ENCODE results near the gene PPDPF.
"Not testable (repeated sequence)": the region's sequence is repeated elsewhere in the genome, so short reads cannot be mapped to it uniquely, and the experiment has no call there.

PPDPF gene

GRCh38 chr20:63571087-63571478, 50.5 kb downstream of the PPDPF start:
- not testable (repeated sequence) for H3K27me3 ChIP-seq (replicated peaks; ENCODE audit: control insufficient read depth, insufficient read depth, low read length, poor library complexity, severe bottlenecking); H3K27ac ChIP-seq (ENCODE audit: insufficient read depth, low read length, poor library complexity, severe bottlenecking); H3K9me3 ChIP-seq (ENCODE audit: control insufficient read depth, low read length); H3K36me3 ChIP-seq (ENCODE audit: control insufficient read depth, insufficient read depth, low read length); H3K4me3 ChIP-seq (ENCODE audit: insufficient read depth, low read depth, low read length, poor library complexity, severe bottlenecking); DNase-seq
- H3K4me1 ChIP-seq (ENCODE audit: control insufficient read depth, insufficient read depth, low read length, poor library complexity, severe bottlenecking): peaks cover 31% of the 10 kb centered on the region

Measured in effector memory CD4-positive, alpha-beta T cell (primary cell).